ENCODE results near the gene MUS81. TPM values are rescaled to one million over a fixed set of nuclear protein-coding genes. Genes with fewer than 3 reads are reported as not detected.

MUS81 gene
- total RNA-seq, 2 experiments from 2014 or later = 54.7 to 60.2 TPM

- TF ChIP-seq CTCF (IDR thresholded peaks at IDR 0.05) = no peak
- H3K4me1 Mint-ChIP-seq (ENCODE audit: low read depth) = peaks cover 26% of the 10 kb centered on the region
- H3K27ac Mint-ChIP-seq = no peak overlapping the region
- ATAC-seq (no peak), DNase-seq (no peak)
- ChIA-PET POLR2A (interaction anchor here (1.2 to 29.8 kb wide), 3 partner anchors 8 to 33 kb away, joined by 3 to 560 read pairs (median 182); partner anchors contain the start of genes CCDC85B, CFL1, CTSW and FIBP), CTCF (interaction anchor here (12.3 kb wide), 1 partner anchor 22 kb away, joined by 283 read pairs; the partner anchor contains the start of genes CCDC85B and FIBP)
- no peak overlapping the region for H3K4me3 Mint-ChIP-seq
- intact Hi-C loops (cut with micrococcal nuclease) = no loop called here
- no peaks in the 10 kb centered on the region for H3K27me3 Mint-ChIP-seq
- no peaks in the 10 kb centered on the region for H3K9me3 Mint-ChIP-seq
- peaks cover 43% of the 10 kb centered on the region for H3K36me3 Mint-ChIP-seq (ENCODE audit: low read depth)
Measured at GRCh38 chr11:65865550-65866172, 5.4 kb downstream of the MUS81 start.

- POLR2A ChIA-PET = interaction anchor here (0.9 to 29.8 kb wide), 3 partner anchors 9 to 147 kb away, joined by 3 to 560 read pairs (median 182); partner anchors contain the start of genes CCDC85B, CFL1, CTSW and FIBP
- CTCF ChIA-PET = interaction anchor here (0.5 to 12.3 kb wide), 2 partner anchors 21 to 160 kb away, joined by 3 to 283 read pairs; partner anchors contain the start of genes CCDC85B and FIBP
- TF ChIP-seq CTCF (IDR thresholded peaks at IDR 0.05) = no peak
- intact Hi-C loops (cut with micrococcal nuclease) = no loop called here
- H3K4me1 Mint-ChIP-seq (ENCODE audit: low read depth) = peaks cover 32% of the 10 kb centered on the region
- ATAC-seq (no peak), DNase-seq (no peak)
- H3K27ac Mint-ChIP-seq = no peak overlapping the region
- no peak overlapping the region for H3K4me3 Mint-ChIP-seq
- H3K27me3 Mint-ChIP-seq = no peaks in the 10 kb centered on the region
- H3K9me3 Mint-ChIP-seq = no peaks in the 10 kb centered on the region
- peaks cover 33% of the 10 kb centered on the region for H3K36me3 Mint-ChIP-seq (ENCODE audit: low read depth)
Measured at GRCh38 chr11:65866509-65867283, 6.5 kb downstream of the MUS81 start.

GRCh38 chr11:65867284-65868071 lies 7.2 kb downstream of the MUS81 start:
- ATAC-seq (no peak), DNase-seq (peak; percentile 58)
- Mint-ChIP-seq H3K27ac (no peak overlapping the region), H3K4me3 (no peak overlapping the region), H3K27me3 (no peaks in the 10 kb centered on the region), H3K36me3 (ENCODE audit: low read depth) (peaks cover 26% of the 10 kb centered on the region), H3K9me3 (no peaks in the 10 kb centered on the region), H3K4me1 (ENCODE audit: low read depth) (peaks cover 26% of the 10 kb centered on the region)
- intact Hi-C loops (cut with micrococcal nuclease) = no loop called here
- TF ChIP-seq CTCF (IDR thresholded peaks at IDR 0.05) = no peak
- ChIA-PET CTCF (interaction anchor here (0.5 to 12.3 kb wide), 3 partner anchors 20 to 159 kb away, joined by 3 to 283 read pairs (median 153); partner anchors contain the start of genes CCDC85B and FIBP), POLR2A (interaction anchor here (10.6 to 29.8 kb wide), 2 partner anchors 10 to 22 kb away, joined by 182 to 560 read pairs; partner anchors contain the start of genes CCDC85B, CFL1, CTSW and FIBP)

- no peak for TF ChIP-seq CTCF (IDR thresholded peaks at IDR 0.05)
- no peak overlapping the region for H3K4me3 Mint-ChIP-seq
- H3K4me1 Mint-ChIP-seq (ENCODE audit: low read depth) = peaks cover 25% of the 10 kb centered on the region
- H3K36me3 Mint-ChIP-seq (ENCODE audit: low read depth) = peaks cover 20% of the 10 kb centered on the region
- ChIA-PET CTCF (interaction anchor here (1.4 to 7.1 kb wide), 4 partner anchors 8 to 157 kb away, joined by 4 to 153 read pairs (median 34); partner anchors contain the start of genes CCDC85B, CFL1, FIBP and KAT5), POLR2A (interaction anchor here (10.6 to 29.8 kb wide), 2 partner anchors 11 to 21 kb away, joined by 182 to 560 read pairs; partner anchors contain the start of genes CCDC85B, CFL1, CTSW and FIBP)
- no peak overlapping the region for H3K27ac Mint-ChIP-seq
- ATAC-seq = peak; percentile 59
- H3K27me3 Mint-ChIP-seq = no peaks in the 10 kb centered on the region
- intact Hi-C loops (cut with micrococcal nuclease) = no loop called here
- no peaks in the 10 kb centered on the region for H3K9me3 Mint-ChIP-seq
- peak; percentile 51 for DNase-seq
Measured at GRCh38 chr11:65868076-65868667, 7.9 kb downstream of the MUS81 start.

Data from activated CD8-positive, alpha-beta T cell treated with anti-CD3 and anti-CD28 coated beads for 36 hours (primary cell).